ENCODE results near the gene KCNJ10.

DNA sequence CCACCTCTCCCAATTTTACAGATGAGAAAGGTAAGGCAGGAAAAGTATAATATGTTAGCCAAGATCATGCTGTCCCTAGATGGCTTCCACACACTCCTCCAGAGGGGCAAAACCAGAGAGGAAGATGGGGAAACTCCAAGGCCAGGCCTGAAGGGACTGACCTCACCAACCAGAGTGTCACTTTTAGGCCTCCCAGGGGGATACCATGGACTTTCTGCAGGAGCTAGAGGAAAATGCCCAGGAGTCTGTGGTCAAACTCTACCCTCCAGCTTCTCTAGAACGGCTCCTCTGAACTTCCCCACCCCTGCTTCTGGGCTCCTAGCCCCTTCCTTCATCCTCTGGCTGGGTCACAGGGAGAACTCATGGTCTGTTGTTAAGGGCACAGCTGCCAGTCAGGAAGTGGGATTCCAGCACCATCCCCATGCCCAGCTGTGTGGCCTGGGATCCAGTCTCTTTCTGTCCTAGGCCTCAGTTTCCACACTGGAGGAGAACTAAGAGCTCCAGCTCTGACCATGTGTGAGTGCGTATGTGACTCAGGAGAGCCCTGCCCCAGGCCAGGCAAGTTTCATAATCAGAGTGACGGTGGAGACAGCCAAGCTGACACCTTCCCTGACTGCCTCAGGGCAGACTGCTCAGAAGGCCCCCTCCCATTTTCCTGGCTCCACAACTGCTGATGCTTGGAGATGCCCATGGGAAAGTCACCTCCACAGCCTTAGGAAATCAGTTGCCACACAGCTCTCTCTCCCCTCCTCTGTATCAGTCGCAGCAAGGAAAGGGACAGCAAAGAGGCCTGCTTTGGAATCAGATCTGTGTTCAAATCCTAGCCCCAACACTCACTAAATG, 26.5 kb upstream of the KCNJ10 start:
- TF ChIP-seq, protein P1, sequence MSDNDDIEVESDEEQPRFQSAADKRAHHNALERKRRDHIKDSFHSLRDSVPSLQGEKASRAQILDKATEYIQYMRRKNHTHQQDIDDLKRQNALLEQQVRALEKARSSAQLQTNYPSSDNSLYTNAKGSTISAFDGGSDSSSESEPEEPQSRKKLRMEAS (IDR thresholded peaks at IDR 0.05; ENCODE audit: insufficient read depth, insufficient read length) = no peak
- TF ChIP-seq, protein P2, sequence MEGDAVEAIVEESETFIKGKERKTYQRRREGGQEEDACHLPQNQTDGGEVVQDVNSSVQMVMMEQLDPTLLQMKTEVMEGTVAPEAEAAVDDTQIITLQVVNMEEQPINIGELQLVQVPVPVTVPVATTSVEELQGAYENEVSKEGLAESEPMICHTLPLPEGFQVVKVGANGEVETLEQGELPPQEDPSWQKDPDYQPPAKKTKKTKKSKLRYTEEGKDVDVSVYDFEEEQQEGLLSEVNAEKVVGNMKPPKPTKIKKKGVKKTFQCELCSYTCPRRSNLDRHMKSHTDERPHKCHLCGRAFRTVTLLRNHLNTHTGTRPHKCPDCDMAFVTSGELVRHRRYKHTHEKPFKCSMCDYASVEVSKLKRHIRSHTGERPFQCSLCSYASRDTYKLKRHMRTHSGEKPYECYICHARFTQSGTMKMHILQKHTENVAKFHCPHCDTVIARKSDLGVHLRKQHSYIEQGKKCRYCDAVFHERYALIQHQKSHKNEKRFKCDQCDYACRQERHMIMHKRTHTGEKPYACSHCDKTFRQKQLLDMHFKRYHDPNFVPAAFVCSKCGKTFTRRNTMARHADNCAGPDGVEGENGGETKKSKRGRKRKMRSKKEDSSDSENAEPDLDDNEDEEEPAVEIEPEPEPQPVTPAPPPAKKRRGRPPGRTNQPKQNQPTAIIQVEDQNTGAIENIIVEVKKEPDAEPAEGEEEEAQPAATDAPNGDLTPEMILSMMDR (IDR thresholded peaks at IDR 0.05; ENCODE audit: extremely low read depth in 1 of 2, insufficient read depth in 1 of 2, low read depth in 1 of 2, low read length in 2 of 2) = no peak
- no peak for TF ChIP-seq POLR2A (IDR thresholded peaks at IDR 0.05; ENCODE audit: low read depth, low read length)

Data from endothelial cell of umbilical vein (primary cell).